Sigmoid colon (tissue), 4 donors: ENCODE measurements around the gene CRKL.

Experiments used
- EP300 ChIP-seq, 4 donors: sonication (generic); formaldehyde crosslinking; IDR thresholded peaks; one replicate each; pipeline ENCODE4 v1.6.1; 2017; ENCODE audit warnings: antibody characterized with exemption in 4 of 4
- POLR2A ChIP-seq, 2 donors: fragments of 450-650 bp; IDR thresholded peaks; one replicate each; pipeline ENCODE4 v1.6.1; 2016; ENCODE audit warnings: antibody characterized with exemption in 2 of 2, mild to moderate bottlenecking in 2 of 2, moderate library complexity in 2 of 2
- TF ChIP-seq, protein P1 (sequence below), 4 experiments: fragments of 450-650 bp in 3 of 4; fragments of 200-600 bp in 1 of 4; IDR thresholded peaks; one replicate each; pipeline ENCODE4 v1.5.1; 2016 to 2019; ENCODE audit warnings: antibody characterized with exemption in 4 of 4, mild to moderate bottlenecking in 3 of 4, moderate library complexity in 2 of 4

DNA sequence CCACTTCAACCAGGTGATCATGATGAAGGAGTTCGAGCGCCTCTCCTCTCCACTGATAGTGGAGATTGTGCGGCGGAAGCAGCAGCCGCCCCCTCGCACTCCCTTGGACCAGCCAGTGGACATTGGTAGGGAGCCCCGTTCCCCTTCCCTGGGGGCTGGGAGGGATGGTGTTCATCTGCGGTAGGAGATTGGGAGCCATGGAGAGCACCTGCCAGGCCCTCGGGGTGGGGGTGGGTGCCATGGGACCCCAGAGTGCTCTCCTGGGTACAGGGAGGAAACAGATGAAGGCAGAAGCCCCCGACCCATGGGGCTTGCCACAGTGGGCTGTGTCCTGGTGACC, 77.7 kb downstream of the CRKL start:
- TF ChIP-seq EP300 (IDR thresholded peaks at IDR 0.05) (no peak), POLR2A (IDR thresholded peaks at IDR 0.05) (no peak)
- TF ChIP-seq, protein P1, sequence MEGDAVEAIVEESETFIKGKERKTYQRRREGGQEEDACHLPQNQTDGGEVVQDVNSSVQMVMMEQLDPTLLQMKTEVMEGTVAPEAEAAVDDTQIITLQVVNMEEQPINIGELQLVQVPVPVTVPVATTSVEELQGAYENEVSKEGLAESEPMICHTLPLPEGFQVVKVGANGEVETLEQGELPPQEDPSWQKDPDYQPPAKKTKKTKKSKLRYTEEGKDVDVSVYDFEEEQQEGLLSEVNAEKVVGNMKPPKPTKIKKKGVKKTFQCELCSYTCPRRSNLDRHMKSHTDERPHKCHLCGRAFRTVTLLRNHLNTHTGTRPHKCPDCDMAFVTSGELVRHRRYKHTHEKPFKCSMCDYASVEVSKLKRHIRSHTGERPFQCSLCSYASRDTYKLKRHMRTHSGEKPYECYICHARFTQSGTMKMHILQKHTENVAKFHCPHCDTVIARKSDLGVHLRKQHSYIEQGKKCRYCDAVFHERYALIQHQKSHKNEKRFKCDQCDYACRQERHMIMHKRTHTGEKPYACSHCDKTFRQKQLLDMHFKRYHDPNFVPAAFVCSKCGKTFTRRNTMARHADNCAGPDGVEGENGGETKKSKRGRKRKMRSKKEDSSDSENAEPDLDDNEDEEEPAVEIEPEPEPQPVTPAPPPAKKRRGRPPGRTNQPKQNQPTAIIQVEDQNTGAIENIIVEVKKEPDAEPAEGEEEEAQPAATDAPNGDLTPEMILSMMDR (IDR thresholded peaks at IDR 0.05) = no peak
